ENCODE data around the gene FCHSD1.

DNA sequence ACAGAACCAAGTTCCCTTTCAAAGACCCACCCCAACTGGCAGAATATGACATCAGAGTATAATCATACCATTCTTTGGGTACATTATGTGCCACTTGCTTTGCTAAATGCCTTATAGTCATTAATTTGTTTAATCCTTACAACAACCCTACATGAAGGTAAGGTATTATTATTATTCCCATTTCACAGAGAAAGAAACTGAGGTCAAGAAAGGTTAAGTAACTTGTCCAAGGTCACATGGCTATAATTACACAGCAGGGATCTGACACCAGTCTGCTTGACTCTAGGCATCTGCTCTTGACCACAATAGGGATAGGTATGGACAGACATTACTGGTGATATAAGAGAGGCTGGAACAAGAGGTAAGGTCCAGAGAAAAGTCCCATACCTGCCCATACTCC, 1.2 kb downstream of the FCHSD1 start:
- TF ChIP-seq CTCF (IDR thresholded peaks at IDR 0.05): no peak
- TF ChIP-seq EZH2 (IDR thresholded peaks at IDR 0.05; ENCODE audit: borderline replicate concordance, insufficient read depth, low read depth, low read length, poor library complexity, severe bottlenecking): no peak

Measured in B cell (primary cell).